PC-3 (cell line): ENCODE results near the gene TMEM51.

Experiments
- CTCF ChIP-seq: fragments of 300-600 bp; sonication (generic); conservative IDR thresholded peaks from 2 replicates; pipeline ENCODE4 v1.5.1; 2017; ENCODE audit warnings: antibody characterized with exemption, low read depth, mild to moderate bottlenecking, low read length
- EZH2 ChIP-seq: fragments of 300-600 bp; sonication (generic); IDR thresholded peaks from one replicate; pipeline ENCODE4 v1.6.1; 2017; ENCODE audit warnings: antibody characterized with exemption, mild to moderate bottlenecking, low read length; ENCODE audit not compliant: unreplicated experiment

- TF ChIP-seq CTCF: no peak
- no peak for TF ChIP-seq EZH2
These were observed 25.5 kb upstream of the TMEM51 start for GRCh38 chr1:15128077-15128476.
